Erythroblast (primary cell): Measurements from ENCODE around the gene SPOCD1.
"Not testable (repeated sequence)": the region's sequence is repeated elsewhere in the genome, so short reads cannot be mapped to it uniquely, and the experiment has no call there.

Source experiments
- DNase-seq, 2 experiments: peaks; one replicate each; lab custom pipeline; 2025; lab: John Stamatoyannopoulos, UW
- GATA1 ChIP-seq: IDR thresholded peaks from 2 replicates; pipeline ENCODE4 v1.6.1; 2011; ENCODE audit warnings: low read depth, mild to moderate bottlenecking, control low read depth, low read length, moderate library complexity
- POLR2A ChIP-seq: IDR thresholded peaks from 2 replicates; pipeline ENCODE4 v1.6.1; 2011; ENCODE audit warnings: mild to moderate bottlenecking, low read length

Gene SPOCD1

GRCh38 chr1:31839662-31840343 is 24.0 kb upstream of the SPOCD1 start:
- no peak for TF ChIP-seq POLR2A
- no peak for TF ChIP-seq GATA1

GRCh38 chr1:31837451-31838158 is 21.8 kb upstream of the SPOCD1 start:
- TF ChIP-seq GATA1 (no peak), POLR2A (no peak)
- no peak for DNase-seq

More at GRCh38 chr1:31839662-31840343, 24.0 kb upstream of the SPOCD1 start:
- no peak for DNase-seq

GRCh38 chr1:31836638-31837037 is 20.8 kb upstream of the SPOCD1 start:
- no peak for TF ChIP-seq GATA1
- no peak for TF ChIP-seq POLR2A
- no peak for DNase-seq

- DNase-seq, result no peak
- TF ChIP-seq POLR2A (no peak), GATA1 (no peak)
Measured at GRCh38 chr1:31835415-31835814, 19.6 kb upstream of the SPOCD1 start.

- TF ChIP-seq POLR2A (no peak), GATA1 (no peak)
- DNase-seq, result peak in 1 of 2 experiments; percentile 24
Measured at GRCh38 chr1:31834501-31834900, 18.7 kb upstream of the SPOCD1 start.

- TF ChIP-seq GATA1 (no peak), POLR2A (no peak)
- DNase-seq, result no peak
Measured at GRCh38 chr1:31831397-31832378, 15.9 kb upstream of the SPOCD1 start.

GRCh38 chr1:31830511-31830910 is 14.7 kb upstream of the SPOCD1 start:
- DNase-seq, result no peak
- no peak for TF ChIP-seq GATA1
- TF ChIP-seq POLR2A, result no peak

GRCh38 chr1:31830065-31830464 is 14.2 kb upstream of the SPOCD1 start:
- no peak for TF ChIP-seq GATA1
- TF ChIP-seq POLR2A, result no peak
- no peak for DNase-seq

- DNase-seq, result no peak
- no peak for TF ChIP-seq GATA1
- TF ChIP-seq POLR2A, result no peak
Measured at GRCh38 chr1:31828926-31829690, 13.3 kb upstream of the SPOCD1 start.

GRCh38 chr1:31828341-31828740 is 12.5 kb upstream of the SPOCD1 start:
- peak in 1 of 2 experiments; percentile 24 for DNase-seq
- no peak for TF ChIP-seq GATA1
- no peak for TF ChIP-seq POLR2A

GRCh38 chr1:31823780-31824179 is 8.0 kb upstream of the SPOCD1 start:
- TF ChIP-seq POLR2A (no peak), GATA1 (no peak)
- no peak for DNase-seq

- TF ChIP-seq POLR2A (no peak), GATA1 (no peak)
- DNase-seq, result no peak
Measured at GRCh38 chr1:31822766-31823165, 6.9 kb upstream of the SPOCD1 start.

- DNase-seq, result not testable (repeated sequence)
Measured at GRCh38 chr1:31820196-31820595, 4.4 kb upstream of the SPOCD1 start.

GRCh38 chr1:31818206-31818605 is 2.4 kb upstream of the SPOCD1 start:
- peak in 1 of 2 experiments; percentile 11 for DNase-seq
- TF ChIP-seq GATA1, result no peak
- no peak for TF ChIP-seq POLR2A

GRCh38 chr1:31816947-31817346 is 1.1 kb upstream of the SPOCD1 start:
- not testable (repeated sequence) for DNase-seq

GRCh38 chr1:31816501-31816900 is 679 bp upstream of the SPOCD1 start:
- not testable (repeated sequence) for DNase-seq
